Skeletal muscle tissue (tissue), 4 donors: ENCODE results near the gene PTPN18. TPM values are rescaled to one million over a fixed set of nuclear protein-coding genes. Genes with fewer than 3 reads are reported as not detected.

Experiments
- H3K27ac ChIP-seq: one replicate; pipeline ENCODE4 v1.7.0; 2013; ENCODE audit warnings: mild to moderate bottlenecking, low read depth, low read length, inconsistent platforms
- H3K27me3 ChIP-seq, 3 donors: one replicate each; pipeline ENCODE4 v1.7.0; 2013; ENCODE audit warnings: low read length in 3 of 3; ENCODE audit not compliant: control insufficient read depth in 3 of 3, insufficient read depth in 3 of 3
- H3K36me3 ChIP-seq, 3 donors: one replicate each; pipeline ENCODE4 v1.7.0; 2013; ENCODE audit warnings: low read length in 3 of 3; ENCODE audit not compliant: control insufficient read depth in 3 of 3, insufficient read depth in 3 of 3
- H3K4me1 ChIP-seq, 3 donors: one replicate each; pipeline ENCODE4 v1.7.0; 2013; ENCODE audit warnings: low read length in 3 of 3, mild to moderate bottlenecking in 3 of 3; ENCODE audit not compliant: control insufficient read depth in 3 of 3, insufficient read depth in 3 of 3
- H3K4me3 ChIP-seq, 3 donors: one replicate each; pipeline ENCODE4 v1.7.0; 2013; ENCODE audit warnings: low read length in 3 of 3
- H3K9ac ChIP-seq, 3 donors: one replicate each; pipeline ENCODE4 v1.7.0; 2013; ENCODE audit warnings: low read length in 3 of 3, mild to moderate bottlenecking in 3 of 3, moderate library complexity in 2 of 3, low read depth in 1 of 3
- H3K9me3 ChIP-seq, 3 donors: one replicate each; pipeline ENCODE4 v1.7.0; 2013; ENCODE audit warnings: low read length in 3 of 3; ENCODE audit not compliant: control insufficient read depth in 3 of 3
- total RNA-seq: library from RNA; depleted of rRNA; stranded (reverse); fragments of >200 nt; gene quantifications from one replicate; pipeline ENCODE4 v1.2.3, GENCODE V29; 2014
- donor health status: Osteomylitis.

The PTPN18 gene
- total RNA-seq, 1 donor from 2014 or later, result 5.2 TPM

DNA sequence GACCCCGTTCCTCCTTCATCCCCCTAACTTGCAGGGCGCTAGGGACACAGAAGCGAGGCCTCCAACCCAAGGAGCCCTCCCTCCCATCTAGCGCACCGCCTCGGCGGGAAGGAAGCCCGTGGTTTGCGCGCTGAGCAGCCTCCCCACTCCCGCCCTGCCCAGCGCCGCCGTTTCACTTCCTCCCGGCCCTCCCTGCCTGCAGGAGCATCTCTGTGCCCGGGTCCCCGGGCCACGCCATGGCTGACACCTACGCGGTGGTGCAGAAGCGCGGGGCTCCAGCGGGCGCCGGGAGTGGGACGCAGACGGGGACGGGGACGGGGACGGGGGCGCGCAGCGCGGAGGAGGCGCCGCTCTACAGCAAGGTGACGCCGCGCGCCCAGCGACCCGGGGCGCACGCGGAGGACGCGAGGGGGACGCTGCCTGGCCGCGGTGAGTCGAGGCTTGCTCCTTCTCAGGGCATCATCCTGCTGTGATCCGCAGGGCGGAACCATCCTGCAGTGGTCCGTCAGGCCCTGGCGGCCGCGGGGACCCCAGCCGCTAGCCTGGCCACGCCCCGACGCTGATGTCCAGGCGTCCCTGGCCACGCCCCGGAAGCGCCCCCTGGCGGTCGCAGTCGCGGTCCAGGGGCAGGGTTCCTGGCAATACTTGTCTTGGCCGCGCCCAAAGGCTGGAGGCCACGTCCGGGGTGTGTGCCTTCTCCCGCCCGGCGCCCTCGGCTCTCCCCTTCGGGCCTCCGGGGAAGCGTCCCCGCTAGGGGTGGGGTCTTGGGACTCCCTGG lies 16.4 kb downstream of the PTPN18 start:
- Histone ChIP-seq H3K4me1 (peaks cover 16 to 28% (median 27%) of the 10 kb centered on the region in 3 donors), H3K36me3 (peaks cover 0 to 18% (median 8%) of the 10 kb centered on the region in 3 donors), H3K4me3 (peak overlapping the region; percentile 81 to 87 (median 85)), H3K27ac (peak overlapping the region; percentile 56), H3K9me3 (no peaks in the 10 kb centered on the region), H3K9ac (peak overlapping the region; percentile 61 to 80 (median 67)), H3K27me3 (peaks cover 0 to 14% (median 13%) of the 10 kb centered on the region in 3 donors)

- Histone ChIP-seq H3K36me3 (peaks cover 0 to 18% (median 8%) of the 10 kb centered on the region in 3 donors), H3K27ac (peak overlapping the region; percentile 56), H3K4me1 (peaks cover 16 to 28% (median 27%) of the 10 kb centered on the region in 3 donors), H3K27me3 (peaks cover 0 to 14% (median 13%) of the 10 kb centered on the region in 3 donors), H3K9me3 (no peaks in the 10 kb centered on the region), H3K4me3 (peak overlapping the region; percentile 81 to 87 (median 85)), H3K9ac (peak overlapping the region; percentile 67 to 80 (median 71))
Observed at GRCh38 chr2:130372833-130373807, 17.3 kb downstream of the PTPN18 start.

DNA sequence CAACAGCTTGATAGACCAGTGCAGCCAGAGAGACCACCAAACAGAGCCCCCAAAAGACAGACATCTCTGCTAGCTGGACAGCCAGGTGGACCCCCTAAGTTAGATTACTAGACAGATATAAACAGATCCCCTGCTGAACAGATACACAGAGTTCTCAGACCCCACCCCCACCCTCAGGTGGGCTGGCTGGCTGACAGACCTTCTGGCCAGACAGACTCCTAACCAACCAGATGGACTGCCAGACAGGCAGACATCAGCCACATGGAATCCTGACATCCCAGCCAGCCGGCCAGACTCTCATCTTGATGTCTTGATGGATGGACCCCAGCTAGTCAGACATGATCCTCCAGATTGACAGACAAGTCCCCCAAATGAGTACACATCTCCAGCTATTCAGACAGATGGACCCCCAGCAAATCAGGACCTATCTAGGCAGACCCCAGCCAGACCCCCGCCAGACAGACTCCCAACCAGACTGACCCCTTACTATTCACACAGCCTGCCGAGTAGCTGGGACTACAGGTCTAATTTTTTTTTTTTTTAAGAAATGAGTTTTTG lies 18.0 kb downstream of the PTPN18 start:
- Histone ChIP-seq H3K27me3 (peaks cover 0 to 14% (median 13%) of the 10 kb centered on the region in 3 donors), H3K36me3 (peaks cover 0 to 18% (median 8%) of the 10 kb centered on the region in 3 donors), H3K27ac (no peak overlapping the region), H3K4me3 (peak overlapping the region in 1 of 3 donors; percentile 87), H3K9me3 (no peaks in the 10 kb centered on the region), H3K4me1 (peaks cover 16 to 28% (median 27%) of the 10 kb centered on the region in 3 donors), H3K9ac (peak overlapping the region in 1 of 3 donors; percentile 80)

DNA sequence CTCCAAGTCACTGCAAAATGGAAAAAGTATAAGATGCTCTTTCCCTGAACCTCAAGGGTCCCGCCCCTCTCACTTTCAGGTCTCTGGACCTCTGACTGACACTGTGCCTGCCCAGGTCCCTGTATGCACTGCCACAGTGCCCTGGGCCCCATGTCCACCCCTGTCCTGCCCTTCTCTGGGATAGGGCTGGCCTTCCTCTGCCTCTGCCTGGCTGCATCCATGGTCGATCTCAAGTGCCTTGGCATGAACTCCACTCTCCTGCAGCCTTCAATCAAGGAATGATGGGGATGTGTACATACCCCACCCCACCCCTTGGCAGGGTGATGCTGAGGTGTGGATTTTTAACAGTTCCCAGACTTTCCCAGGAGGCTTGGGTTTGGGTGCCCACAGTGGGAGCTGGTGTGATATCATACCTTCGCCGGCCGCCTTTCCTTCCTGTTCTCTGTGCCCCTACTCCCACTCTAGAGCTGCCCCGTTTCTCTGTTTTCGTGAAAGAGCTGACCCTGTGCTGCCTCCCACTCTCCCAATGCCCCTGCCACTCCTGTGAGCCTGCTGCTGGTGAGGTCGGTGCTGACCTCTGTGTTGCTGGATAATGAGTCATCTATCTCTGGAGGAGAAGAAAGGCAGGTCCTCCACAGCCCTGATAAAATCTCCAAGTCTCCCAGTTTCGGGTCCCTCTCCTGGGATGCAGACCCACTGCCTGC lies 18.9 kb downstream of the PTPN18 start:
- Histone ChIP-seq H3K27me3 (peaks cover 0 to 14% (median 13%) of the 10 kb centered on the region in 3 donors), H3K4me1 (peaks cover 16 to 28% (median 27%) of the 10 kb centered on the region in 3 donors), H3K9ac (no peak overlapping the region), H3K27ac (no peak overlapping the region), H3K36me3 (peaks cover 0 to 16% (median 8%) of the 10 kb centered on the region in 3 donors), H3K9me3 (no peaks in the 10 kb centered on the region), H3K4me3 (no peak overlapping the region)

GRCh38 chr2:130375291-130376266 lies 19.7 kb downstream of the PTPN18 start:
- H3K4me3 ChIP-seq, result no peak overlapping the region
- H3K9ac ChIP-seq, result no peak overlapping the region
- H3K27ac ChIP-seq, result no peak overlapping the region
- H3K4me1 ChIP-seq, result peaks cover 17 to 28% (median 27%) of the 10 kb centered on the region in 3 donors
- peaks cover 0 to 14% (median 13%) of the 10 kb centered on the region in 3 donors for H3K27me3 ChIP-seq
- H3K9me3 ChIP-seq, result no peaks in the 10 kb centered on the region
- H3K36me3 ChIP-seq, result peaks cover 0 to 8% (median 5%) of the 10 kb centered on the region in 3 donors

DNA sequence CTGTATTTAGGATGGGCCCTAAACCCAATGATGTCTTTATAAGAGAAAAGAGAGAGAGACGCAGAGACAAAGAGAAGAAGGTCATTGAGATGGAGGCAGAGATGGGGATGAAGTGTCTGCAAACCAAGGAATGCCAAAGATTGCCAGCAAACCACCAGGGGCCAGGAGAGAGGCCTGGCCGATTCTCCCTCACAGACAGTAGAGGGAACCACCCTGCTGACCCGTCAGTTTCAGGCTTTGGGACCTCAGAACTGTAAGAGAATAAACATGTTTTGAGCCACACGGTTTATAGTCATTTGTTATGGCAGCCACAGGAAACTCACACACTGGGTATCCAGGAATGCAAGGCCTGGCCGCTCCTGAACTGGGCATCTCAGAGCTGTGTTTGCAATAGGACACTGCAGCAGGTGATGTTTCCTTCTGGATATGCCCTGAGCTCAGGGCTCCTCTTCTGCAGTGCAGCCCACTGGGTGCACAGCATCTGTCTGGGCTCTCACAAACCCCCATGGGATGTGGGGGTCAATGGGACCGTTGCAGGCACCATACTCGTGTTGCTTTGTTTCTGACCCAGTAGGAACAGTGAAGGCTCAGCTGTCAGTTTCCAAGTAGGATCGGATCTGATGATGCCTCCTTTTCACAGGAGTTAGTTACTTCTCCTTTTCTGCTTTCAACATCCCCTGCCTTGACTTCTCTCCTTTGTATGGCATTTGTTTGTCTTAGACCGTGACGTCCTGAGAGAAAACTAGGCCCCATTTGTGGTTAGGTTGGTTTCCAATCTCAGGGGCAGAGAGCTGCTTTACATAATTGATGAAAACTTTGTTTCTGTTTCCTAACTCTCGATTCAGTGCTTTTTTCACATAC lies 20.8 kb downstream of the PTPN18 start:
- no peak overlapping the region for H3K4me3 ChIP-seq
- H3K27me3 ChIP-seq, result peaks cover 0 to 14% (median 13%) of the 10 kb centered on the region in 3 donors
- no peaks in the 10 kb centered on the region for H3K9me3 ChIP-seq
- H3K36me3 ChIP-seq, result peaks cover 0 to 6% (median 3%) of the 10 kb centered on the region in 3 donors
- H3K4me1 ChIP-seq, result peaks cover 11 to 21% (median 19%) of the 10 kb centered on the region in 3 donors
- no peak overlapping the region for H3K9ac ChIP-seq
- no peak overlapping the region for H3K27ac ChIP-seq

- no peaks in the 10 kb centered on the region for H3K9me3 ChIP-seq
- H3K36me3 ChIP-seq, result peaks cover 0 to 6% (median 5%) of the 10 kb centered on the region in 3 donors
- H3K4me1 ChIP-seq, result peaks cover 11 to 16% (median 15%) of the 10 kb centered on the region in 3 donors
- H3K9ac ChIP-seq, result no peak overlapping the region
- no peak overlapping the region for H3K27ac ChIP-seq
- H3K4me3 ChIP-seq, result no peak overlapping the region
- peaks cover 0 to 14% (median 13%) of the 10 kb centered on the region in 3 donors for H3K27me3 ChIP-seq
Observed at GRCh38 chr2:130377491-130377890, 21.6 kb downstream of the PTPN18 start.
